Activated naive CD8-positive, alpha-beta T cell treated with anti-CD3 and anti-CD28 coated beads, Interleukin-2, amount 50 U/mL, for 16 hours (primary cell): ENCODE results near the gene PLXNA2.

ENCODE experiments used
- DNase-seq: peaks from one replicate; pipeline ENCODE4 v3.0.0-alpha.2; 2020; ENCODE audit warnings: low read depth, low spot score

PLXNA2 gene

GRCh38 chr1:208117409-208117808 lies 126.8 kb downstream of the PLXNA2 start:
- DNase-seq: no peak

DNA sequence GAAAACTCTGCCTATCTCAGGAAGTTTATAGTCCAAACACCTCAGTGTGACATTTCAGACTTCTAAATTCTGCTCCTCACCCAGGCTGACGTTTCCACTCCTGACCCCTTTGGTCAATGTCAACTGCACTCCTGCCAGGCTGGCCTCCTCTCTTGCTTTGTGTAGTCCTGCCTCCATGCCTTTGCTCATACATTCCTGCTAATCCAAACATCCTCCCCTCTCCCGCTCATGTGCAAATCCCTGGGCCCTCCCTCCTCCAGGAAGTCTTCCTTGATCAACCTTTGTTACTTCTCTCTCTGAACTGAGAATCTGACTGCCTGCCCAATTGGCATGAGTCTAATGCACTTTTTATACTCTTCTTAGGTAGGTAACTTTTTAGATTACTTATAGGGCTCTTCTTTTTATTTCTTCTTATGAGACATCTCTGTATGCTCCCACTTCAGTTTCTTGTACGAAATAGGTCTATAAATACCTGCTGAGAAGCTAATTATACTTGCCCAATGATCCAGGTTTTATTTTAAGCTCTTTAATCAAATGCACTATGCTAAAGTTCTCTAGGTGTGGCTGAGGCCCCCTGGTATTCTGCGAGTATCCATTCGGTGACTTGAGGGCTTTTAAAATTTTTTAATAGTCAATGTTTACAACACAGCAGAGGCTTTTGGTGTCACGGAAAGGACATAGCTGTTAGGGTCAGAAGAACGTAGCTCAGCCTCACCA lies 128.1 kb downstream of the PLXNA2 start:
- DNase-seq: no peak

DNA sequence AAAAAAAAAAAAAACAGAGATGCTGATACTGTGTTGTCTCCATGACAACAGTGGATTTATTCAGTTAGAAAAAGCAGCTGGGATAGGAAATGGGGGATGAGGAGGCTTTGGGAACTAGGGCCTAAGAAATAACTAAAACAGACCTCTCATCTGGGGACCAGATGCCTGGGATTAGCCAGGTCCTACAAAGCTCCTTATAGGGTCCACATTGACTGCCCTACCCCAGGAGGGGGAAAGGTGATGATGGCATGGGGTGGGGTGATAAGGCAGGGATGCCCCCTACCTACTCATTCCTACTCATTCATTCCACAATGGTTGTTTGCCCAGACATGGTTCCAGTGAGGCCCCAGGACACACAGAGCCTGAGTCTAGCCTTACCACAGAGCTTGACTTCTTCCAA lies 131.2 kb downstream of the PLXNA2 start:
- DNase-seq: no peak

- DNase-seq: no peak
Measured at GRCh38 chr1:208112401-208112800, 131.8 kb downstream of the PLXNA2 start.

GRCh38 chr1:208111646-208112190 lies 132.5 kb downstream of the PLXNA2 start:
- no peak for DNase-seq

- DNase-seq: no peak
Measured at GRCh38 chr1:208110296-208110695, 133.9 kb downstream of the PLXNA2 start.

- DNase-seq: no peak
Measured at GRCh38 chr1:208108646-208109330, 135.4 kb downstream of the PLXNA2 start.

DNA sequence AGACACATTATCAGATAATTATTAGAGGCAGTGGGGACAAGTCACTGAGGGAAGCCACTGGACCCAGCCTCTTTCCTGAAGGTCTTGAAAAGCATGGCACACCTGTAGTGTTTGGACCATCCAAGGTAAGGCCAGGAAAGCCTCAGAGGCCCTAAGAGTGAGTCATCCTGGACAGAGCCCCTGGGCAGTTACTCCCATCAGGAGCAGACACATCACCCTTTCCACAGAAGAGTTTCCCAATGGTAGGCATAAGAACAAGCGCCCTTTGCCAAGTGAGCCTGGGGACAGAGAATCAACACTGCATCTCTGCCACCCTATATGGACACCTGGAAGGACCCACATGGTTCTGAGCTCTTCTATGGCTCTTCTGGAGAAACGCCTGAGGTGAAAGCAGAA lies 136.0 kb downstream of the PLXNA2 start:
- no peak for DNase-seq

DNA sequence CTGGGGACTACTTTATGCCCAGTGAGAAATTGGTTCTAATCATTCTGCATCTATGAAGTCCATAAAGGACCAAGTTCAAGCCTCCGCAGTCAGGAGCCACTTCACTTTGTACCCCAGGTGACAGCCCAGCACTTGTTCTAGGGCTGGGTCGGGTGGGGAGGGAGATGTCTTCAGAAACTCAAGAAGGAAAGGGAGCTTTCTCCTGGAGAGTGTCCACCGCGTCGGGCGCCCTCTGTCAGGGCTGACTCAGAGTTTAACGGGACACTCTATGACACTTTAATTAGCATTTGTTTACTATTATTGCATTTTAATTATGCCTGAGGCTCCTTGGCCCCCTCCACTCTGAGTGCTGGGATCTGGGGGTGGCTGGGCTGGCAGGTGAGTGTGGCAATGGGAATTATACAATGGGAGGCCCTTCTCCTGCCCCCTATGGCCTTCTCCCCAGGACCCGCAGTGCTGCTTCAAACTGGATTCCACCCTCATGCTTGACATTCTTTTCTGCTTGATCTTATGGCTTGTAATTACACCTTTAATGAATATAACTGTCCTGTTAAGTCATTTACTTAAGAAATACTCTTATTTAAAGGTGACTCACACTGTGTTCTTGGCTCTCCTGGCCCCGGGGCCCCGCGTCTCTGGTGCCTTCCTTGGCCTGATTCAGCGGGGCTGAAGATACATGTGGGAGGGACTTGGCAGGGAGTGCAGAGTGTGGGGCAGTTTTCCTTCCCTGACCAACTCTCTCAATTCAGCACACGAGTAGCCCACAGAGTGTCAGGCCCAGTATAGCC lies 136.6 kb downstream of the PLXNA2 start:
- no peak for DNase-seq

GRCh38 chr1:208106218-208106617 lies 138.0 kb downstream of the PLXNA2 start:
- DNase-seq: no peak

GRCh38 chr1:208105756-208106155 lies 138.4 kb downstream of the PLXNA2 start:
- no peak for DNase-seq

DNA sequence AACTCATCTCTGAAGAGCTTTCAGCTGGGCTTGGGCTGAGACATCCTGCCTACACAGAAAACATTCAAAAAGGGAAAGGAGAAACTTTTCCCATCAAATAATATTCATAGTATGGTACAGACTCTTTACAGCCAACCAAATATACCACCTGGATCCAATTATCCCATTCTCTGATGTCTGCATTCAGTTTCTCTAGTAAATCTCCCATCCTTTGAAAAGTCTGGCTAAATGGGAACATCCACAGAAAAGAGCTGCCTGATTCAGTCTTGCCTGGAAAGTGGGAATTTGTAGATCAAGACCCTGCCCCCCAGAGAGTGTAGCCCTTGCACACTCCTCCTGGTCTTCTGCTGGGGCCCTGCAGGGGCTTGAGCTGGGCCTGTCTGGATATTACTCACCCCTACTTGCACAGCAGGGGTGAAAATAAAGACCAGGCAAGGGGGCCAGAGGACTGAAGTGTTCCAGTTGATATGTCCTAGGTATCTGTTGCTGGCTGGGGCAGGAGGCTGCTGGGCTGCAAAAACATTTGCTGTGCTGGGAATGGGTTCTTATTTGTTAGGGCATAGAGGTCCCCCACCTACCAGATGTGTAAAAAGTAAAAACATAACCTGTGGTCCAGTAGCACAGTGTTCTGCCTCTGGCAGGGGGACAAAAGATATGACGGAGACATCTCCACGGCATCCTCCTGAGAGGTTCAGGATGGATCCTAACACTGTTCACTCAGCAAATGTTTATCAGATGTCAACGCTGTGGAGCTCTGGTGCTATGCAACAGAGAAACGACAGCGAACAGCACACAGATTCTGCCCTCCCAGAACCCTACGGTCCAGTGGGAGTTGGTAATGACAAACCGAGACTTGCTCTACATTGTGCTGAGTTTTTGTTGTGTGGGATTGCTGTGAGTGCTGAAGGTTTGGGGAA lies 140.3 kb downstream of the PLXNA2 start:
- DNase-seq: no peak

GRCh38 chr1:208101661-208102431 lies 142.3 kb downstream of the PLXNA2 start:
- no peak for DNase-seq

DNA sequence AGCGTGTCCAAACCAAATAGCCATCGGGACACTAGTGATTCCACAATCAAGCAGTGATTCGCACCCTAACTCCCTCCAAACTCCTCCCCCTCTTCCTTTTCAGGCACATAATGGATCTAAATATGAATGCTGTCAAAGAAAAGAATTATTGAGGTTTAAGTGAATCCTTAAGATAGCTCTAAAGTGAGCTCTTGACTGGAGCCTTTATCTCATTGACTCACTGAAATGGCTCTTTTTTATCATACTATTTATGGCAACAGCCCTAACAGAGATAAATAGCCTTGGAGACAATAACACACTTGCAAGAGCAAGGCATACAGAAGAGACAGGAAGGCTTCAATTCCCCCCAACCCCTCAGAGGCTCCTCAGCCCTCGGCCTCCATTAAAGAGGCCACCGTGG lies 143.3 kb downstream of the PLXNA2 start:
- no peak for DNase-seq

- no peak for DNase-seq
Measured at GRCh38 chr1:208100106-208100505, 144.1 kb downstream of the PLXNA2 start.

GRCh38 chr1:208098773-208099172 lies 145.4 kb downstream of the PLXNA2 start:
- no peak for DNase-seq

DNA sequence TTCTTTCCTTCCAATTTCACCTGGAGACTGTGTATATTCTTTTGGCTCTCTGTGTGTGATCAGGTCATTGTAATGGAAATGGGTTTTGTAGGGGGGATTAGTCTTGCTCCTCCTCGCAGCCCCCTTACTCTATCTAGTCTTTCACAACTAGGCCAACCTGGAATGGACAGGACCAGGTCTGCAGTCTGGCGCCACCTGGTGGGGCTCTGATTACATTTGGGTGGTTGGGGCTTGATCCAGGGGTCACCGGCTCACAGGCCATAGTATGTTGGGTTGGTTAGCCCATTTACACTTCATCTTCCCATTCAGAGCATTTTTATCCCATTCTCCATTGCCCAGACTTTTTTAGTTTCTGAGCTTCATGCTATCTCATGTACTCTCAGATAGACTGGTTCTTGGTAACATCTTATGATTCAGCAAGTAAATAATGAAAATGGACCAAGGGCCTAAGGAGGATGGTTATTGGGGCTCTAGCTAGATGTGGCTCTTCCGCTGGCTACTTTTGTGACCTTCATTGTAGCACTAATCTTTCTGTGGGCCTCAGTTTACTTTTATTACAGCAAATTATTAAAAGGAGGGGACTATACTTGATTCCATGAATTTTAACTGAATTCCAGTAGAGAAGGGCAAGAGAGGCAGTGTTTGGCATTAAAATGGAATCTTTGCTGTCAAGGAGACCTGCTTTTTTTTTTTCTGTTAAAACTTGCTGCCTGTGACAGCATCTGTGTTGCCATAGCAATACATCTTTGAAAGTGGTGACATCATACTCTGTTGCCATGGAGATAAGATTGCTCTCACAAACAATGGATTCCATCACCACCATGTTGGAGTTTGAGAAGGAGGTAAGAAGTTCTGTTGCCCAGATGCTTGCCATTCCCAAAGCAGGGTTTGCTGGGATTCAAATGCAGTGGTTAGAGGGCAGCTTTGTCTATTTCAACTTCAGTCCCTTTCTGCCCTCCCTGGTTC lies 150.1 kb downstream of the PLXNA2 start:
- peak; percentile 25 for DNase-seq

GRCh38 chr1:208093046-208093445 lies 151.1 kb downstream of the PLXNA2 start:
- no peak for DNase-seq
